SK-N-SH treated with all-trans-retinoic acid at 6 μM for 48 hours (cell line): Measurements from ENCODE around the gene ADGRG6.
"Not testable (repeated sequence)": the region's sequence is repeated elsewhere in the genome, so short reads cannot be mapped to it uniquely, and the experiment has no call there.

Experiments used
- ATAC-seq: fragments of 200-7000 bp; cut with Tn5 transposase; 3 replicates; pipeline ENCODE4 v1.9.1; 2020; ENCODE audit warnings: mild to moderate bottlenecking, moderate library complexity
- CREB5 ChIP-seq: fragments of 250-450 bp; sonication (Bioruptor Pico); IDR thresholded peaks from 2 replicates; pipeline ENCODE4 v1.5.1; 2020; ENCODE audit warnings: low read depth, mild to moderate bottlenecking, moderate library complexity
- GLIS3 ChIP-seq: fragments of 250-450 bp; sonication (Bioruptor Pico); IDR thresholded peaks from 2 replicates; pipeline ENCODE4 v1.5.0; 2020; ENCODE audit warnings: mild to moderate bottlenecking, moderate library complexity
- ISL1 ChIP-seq: fragments of 250-450 bp; sonication (Bioruptor Pico); IDR thresholded peaks from 2 replicates; pipeline ENCODE4 v2.1.2; 2022; ENCODE audit warnings: mild to moderate bottlenecking, moderate library complexity
- OSR1 ChIP-seq: fragments of 250-450 bp; sonication (Bioruptor Pico); IDR thresholded peaks from 2 replicates; pipeline ENCODE4 v1.8.0; 2022; ENCODE audit warnings: moderate library complexity, mild to moderate bottlenecking, inconsistent platforms
- PATZ1 ChIP-seq: fragments of 250-450 bp; sonication (Bioruptor Pico); IDR thresholded peaks from 2 replicates; pipeline ENCODE4 v1.8.0; 2020; ENCODE audit warnings: mild to moderate bottlenecking, moderate library complexity, borderline replicate concordance
- PPARA ChIP-seq: fragments of 250-450 bp; sonication (Bioruptor Pico); IDR thresholded peaks from 2 replicates; pipeline ENCODE4 v1.5.0; 2020; ENCODE audit warnings: mild to moderate bottlenecking, borderline replicate concordance
- SNAI2 ChIP-seq: fragments of 250-450 bp; sonication (Bioruptor Pico); IDR thresholded peaks from 2 replicates; pipeline ENCODE4 v1.5.0; 2020; ENCODE audit warnings: mild to moderate bottlenecking, moderate library complexity
- TOX ChIP-seq: fragments of 250-450 bp; sonication (Bioruptor Pico); IDR thresholded peaks from 2 replicates; pipeline ENCODE4 v1.8.0; 2021; ENCODE audit warnings: mild to moderate bottlenecking, moderate library complexity, borderline replicate concordance
- ZFP3 ChIP-seq: fragments of 250-450 bp; sonication (Bioruptor Pico); IDR thresholded peaks from 2 replicates; pipeline ENCODE4 v1.5.0; 2020; ENCODE audit warnings: mild to moderate bottlenecking, moderate library complexity
- ZNF565 ChIP-seq: fragments of 450-650 bp; formaldehyde crosslinking; conservative IDR thresholded peaks from 2 replicates; pipeline ENCODE4 v1.5.0; 2020; ENCODE audit warnings: low read depth, mild to moderate bottlenecking, moderate library complexity
- ZNF70 ChIP-seq: fragments of 450-650 bp; formaldehyde crosslinking; IDR thresholded peaks from 2 replicates; pipeline ENCODE4 v1.5.0; 2020; ENCODE audit warnings: mild to moderate bottlenecking, moderate library complexity
- ZNF8 ChIP-seq: fragments of 450-650 bp; formaldehyde crosslinking; IDR thresholded peaks from 2 replicates; pipeline ENCODE4 v1.5.0; 2020; ENCODE audit warnings: mild to moderate bottlenecking, moderate library complexity
- TF ChIP-seq, protein P1 (sequence below): fragments of 250-450 bp; sonication (Bioruptor Pico); IDR thresholded peaks from 2 replicates; pipeline ENCODE4 v1.8.0; 2021; ENCODE audit warnings: low read depth, mild to moderate bottlenecking, moderate library complexity, borderline replicate concordance
- TF ChIP-seq, protein P2 (sequence below): fragments of 250-450 bp; sonication (Bioruptor Pico); IDR thresholded peaks from 2 replicates; pipeline ENCODE4 v1.5.0; 2020; ENCODE audit warnings: mild to moderate bottlenecking, moderate library complexity

ADGRG6 gene

DNA sequence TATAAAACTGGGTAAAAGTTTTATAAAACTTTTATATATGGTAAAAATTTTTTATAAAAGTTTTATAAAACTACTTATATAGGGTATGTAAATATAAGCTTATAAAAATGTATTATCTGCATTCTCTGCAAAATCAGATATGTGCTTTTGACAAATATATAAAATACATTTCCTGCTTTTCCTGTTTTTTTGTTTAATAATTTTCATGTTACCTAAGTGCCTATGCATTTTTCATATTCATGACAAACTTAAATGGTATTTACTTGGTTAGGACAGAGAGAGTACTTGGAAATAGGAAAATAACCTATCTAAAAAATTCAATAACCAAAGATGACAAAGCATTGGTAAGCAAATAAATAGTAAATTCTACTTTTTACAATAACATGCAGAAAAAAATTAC lies 41.2 kb downstream of the ADGRG6 start (continued):
- TF ChIP-seq PATZ1: no peak
- TF ChIP-seq, all 23 proteins: peak for 0

- TF ChIP-seq ISL1 (CRISPR knock-in tag): no peak
- no peak for TF ChIP-seq PATZ1
- TF ChIP-seq ZNF70 (CRISPR knock-in tag): no peak
- TF ChIP-seq ZFP3 (CRISPR knock-in tag): no peak
- TF ChIP-seq TOX (CRISPR knock-in tag): no peak
- TF ChIP-seq, protein P1, sequence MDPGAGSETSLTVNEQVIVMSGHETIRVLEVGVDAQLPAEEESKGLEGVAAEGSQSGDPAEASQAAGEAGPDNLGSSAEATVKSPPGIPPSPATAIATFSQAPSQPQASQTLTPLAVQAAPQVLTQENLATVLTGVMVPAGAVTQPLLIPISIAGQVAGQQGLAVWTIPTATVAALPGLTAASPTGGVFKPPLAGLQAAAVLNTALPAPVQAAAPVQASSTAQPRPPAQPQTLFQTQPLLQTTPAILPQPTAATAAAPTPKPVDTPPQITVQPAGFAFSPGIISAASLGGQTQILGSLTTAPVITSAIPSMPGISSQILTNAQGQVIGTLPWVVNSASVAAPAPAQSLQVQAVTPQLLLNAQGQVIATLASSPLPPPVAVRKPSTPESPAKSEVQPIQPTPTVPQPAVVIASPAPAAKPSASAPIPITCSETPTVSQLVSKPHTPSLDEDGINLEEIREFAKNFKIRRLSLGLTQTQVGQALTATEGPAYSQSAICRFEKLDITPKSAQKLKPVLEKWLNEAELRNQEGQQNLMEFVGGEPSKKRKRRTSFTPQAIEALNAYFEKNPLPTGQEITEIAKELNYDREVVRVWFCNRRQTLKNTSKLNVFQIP: no peak
- no peak for TF ChIP-seq GLIS3 (CRISPR knock-in tag)
- no peak for TF ChIP-seq CREB5 (CRISPR knock-in tag)
- TF ChIP-seq, protein P2, sequence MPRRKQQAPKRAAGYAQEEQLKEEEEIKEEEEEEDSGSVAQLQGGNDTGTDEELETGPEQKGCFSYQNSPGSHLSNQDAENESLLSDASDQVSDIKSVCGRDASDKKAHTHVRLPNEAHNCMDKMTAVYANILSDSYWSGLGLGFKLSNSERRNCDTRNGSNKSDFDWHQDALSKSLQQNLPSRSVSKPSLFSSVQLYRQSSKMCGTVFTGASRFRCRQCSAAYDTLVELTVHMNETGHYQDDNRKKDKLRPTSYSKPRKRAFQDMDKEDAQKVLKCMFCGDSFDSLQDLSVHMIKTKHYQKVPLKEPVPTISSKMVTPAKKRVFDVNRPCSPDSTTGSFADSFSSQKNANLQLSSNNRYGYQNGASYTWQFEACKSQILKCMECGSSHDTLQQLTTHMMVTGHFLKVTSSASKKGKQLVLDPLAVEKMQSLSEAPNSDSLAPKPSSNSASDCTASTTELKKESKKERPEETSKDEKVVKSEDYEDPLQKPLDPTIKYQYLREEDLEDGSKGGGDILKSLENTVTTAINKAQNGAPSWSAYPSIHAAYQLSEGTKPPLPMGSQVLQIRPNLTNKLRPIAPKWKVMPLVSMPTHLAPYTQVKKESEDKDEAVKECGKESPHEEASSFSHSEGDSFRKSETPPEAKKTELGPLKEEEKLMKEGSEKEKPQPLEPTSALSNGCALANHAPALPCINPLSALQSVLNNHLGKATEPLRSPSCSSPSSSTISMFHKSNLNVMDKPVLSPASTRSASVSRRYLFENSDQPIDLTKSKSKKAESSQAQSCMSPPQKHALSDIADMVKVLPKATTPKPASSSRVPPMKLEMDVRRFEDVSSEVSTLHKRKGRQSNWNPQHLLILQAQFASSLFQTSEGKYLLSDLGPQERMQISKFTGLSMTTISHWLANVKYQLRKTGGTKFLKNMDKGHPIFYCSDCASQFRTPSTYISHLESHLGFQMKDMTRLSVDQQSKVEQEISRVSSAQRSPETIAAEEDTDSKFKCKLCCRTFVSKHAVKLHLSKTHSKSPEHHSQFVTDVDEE (CRISPR knock-in tag): no peak
- TF ChIP-seq OSR1 (CRISPR knock-in tag): no peak
- no peak for TF ChIP-seq PPARA
- TF ChIP-seq SNAI2: no peak
- TF ChIP-seq ZNF565 (CRISPR knock-in tag): no peak
- TF ChIP-seq ZNF8 (CRISPR knock-in tag): no peak
- ATAC-seq: no peak
Observed at GRCh38 chr6:142343938-142344337, 42.1 kb downstream of the ADGRG6 start.

- TF ChIP-seq, protein P2 (CRISPR knock-in tag): no peak
- no peak for TF ChIP-seq TOX (CRISPR knock-in tag)
- TF ChIP-seq, all 23 proteins: peak for 0
- no peak for ATAC-seq
Observed at GRCh38 chr6:142345261-142345660, 43.5 kb downstream of the ADGRG6 start.

DNA sequence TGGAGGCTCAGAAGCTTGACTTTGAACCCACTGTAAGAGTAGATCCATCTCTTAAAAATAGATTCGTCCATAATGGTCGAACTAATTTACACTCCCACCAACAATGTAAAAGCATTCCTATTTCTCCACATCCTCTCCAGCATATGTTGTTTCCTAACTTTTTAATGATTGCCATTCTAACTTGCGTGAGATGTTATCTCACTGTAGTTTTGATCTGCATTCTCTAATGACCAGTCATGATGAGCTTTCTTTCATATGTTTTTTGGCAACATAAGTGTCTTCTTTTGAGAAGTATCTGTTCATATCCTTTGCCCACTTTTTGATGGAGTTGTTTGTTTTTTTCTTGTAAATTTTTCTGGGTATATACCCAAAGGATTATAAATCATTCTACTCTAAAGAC lies 44.4 kb downstream of the ADGRG6 start:
- ATAC-seq: not testable (repeated sequence)
